GM12878 (cell line): Measurements from ENCODE around the gene HAPSTR1. TPM values are rescaled to one million over a fixed set of nuclear protein-coding genes. Genes with fewer than 3 reads are reported as not detected.

Source experiments
- ATF2 ChIP-seq: IDR thresholded peaks from 2 replicates; pipeline ENCODE4 v1.6.1; 2012; ENCODE audit warnings: low read length, inconsistent platforms
- BRCA1 ChIP-seq: IDR thresholded peaks from 2 replicates; pipeline ENCODE4 v1.6.1; 2011; ENCODE audit warnings: low read depth, low read length, improper control_type of control experiment
- EP300 ChIP-seq, 2 experiments: fragments of 150-350 bp in 1 of 2; IDR thresholded peaks; 2 replicates each; pipeline ENCODE4 v1.6.1; 2011 to 2012; ENCODE audit warnings: low read depth in 2 of 2, low read length in 2 of 2, borderline replicate concordance in 1 of 2, improper control_type of control experiment in 1 of 2, inconsistent platforms in 1 of 2; ENCODE audit not compliant: control insufficient read depth in 1 of 2
- GABPA ChIP-seq: IDR thresholded peaks from 2 replicates; pipeline ENCODE4 v1.6.1; 2014; ENCODE audit warnings: antibody characterized with exemption, low read depth, mild to moderate bottlenecking, inconsistent platforms
- IKZF2 ChIP-seq, 2 experiments: fragments of 450-650 bp; IDR thresholded peaks; 2 replicates each; pipeline ENCODE4 v1.6.1; 2017; ENCODE audit warnings: mild to moderate bottlenecking in 2 of 2, moderate library complexity in 2 of 2
- MXI1 ChIP-seq: fragments of 150-350 bp; IDR thresholded peaks from 2 replicates; pipeline ENCODE4 v1.6.1; 2011; ENCODE audit warnings: low read depth, mild to moderate bottlenecking, inconsistent platforms, low read length, improper control_type of control experiment
- NFYA ChIP-seq: IDR thresholded peaks from 2 replicates; pipeline ENCODE4 v1.6.1; 2011; ENCODE audit warnings: low read depth, mild to moderate bottlenecking, low read length, improper control_type of control experiment, borderline replicate concordance
- NRF1 ChIP-seq: conservative IDR thresholded peaks from 2 replicates; pipeline ENCODE4 v1.6.1; 2011; ENCODE audit warnings: mild to moderate bottlenecking, low read depth, low read length, improper control_type of control experiment
- POU2F2 ChIP-seq: IDR thresholded peaks from 3 replicates; pipeline ENCODE4 v1.6.1; 2011; ENCODE audit warnings: low read depth, mild to moderate bottlenecking, low read length, borderline replicate concordance
- RUNX3 ChIP-seq: IDR thresholded peaks from 2 replicates; pipeline ENCODE4 v1.6.1; 2012; ENCODE audit warnings: low read length, inconsistent platforms
- SMARCA5 ChIP-seq: fragments of 450-650 bp; IDR thresholded peaks from 2 replicates; pipeline ENCODE4 v1.6.1; 2017; ENCODE audit warnings: mild to moderate bottlenecking
- TCF12 ChIP-seq: IDR thresholded peaks from 2 replicates; pipeline ENCODE4 v1.6.1; 2011; ENCODE audit warnings: low read depth, mild to moderate bottlenecking, low read length
- USF1 ChIP-seq: IDR thresholded peaks from 2 replicates; pipeline ENCODE4 v1.6.1; 2011; ENCODE audit warnings: borderline replicate concordance, low read depth, mild to moderate bottlenecking, moderate library complexity, mixed read lengths, low read length; ENCODE audit not compliant: insufficient read depth; ENCODE audit errors: extremely low read length
- polyA plus RNA-seq, 11 experiments: library from polyadenylated mRNA; depleted of rRNA in 4 of 11; unstranded in 6 of 11; stranded (reverse) in 5 of 11; fragments of >200 nt; fragmentation: Nextera tagmentation in 4 of 11; fragmentation: Illumina TruSeq in 1 of 11; extraction: Ambion mirVana in 4 of 11; extraction: Trizol in 1 of 11; gene quantifications; 1 replicate in 1 of 11; 2 replicates in 10 of 11; pipeline versions ENCODE4 v1.2.1 to v1.2.3, GENCODE V29; 2011 to 2016; ENCODE audit warnings: inconsistent platforms in 2 of 11, missing spikeins in 2 of 11, low read depth in 1 of 11
- total RNA-seq, 4 experiments: library from RNA; depleted of rRNA in 3 of 4; stranded (reverse); fragments of >200 nt in 3 of 4; fragmentation: Illumina TruSeq in 1 of 4; extraction: Trizol in 1 of 4; gene quantifications; 2 replicates each; pipeline versions ENCODE4 v1.2.1 to v1.2.3, GENCODE V29; 2013 to 2021
- TF ChIP-seq, protein P1 (sequence below): IDR thresholded peaks from 2 replicates; pipeline ENCODE4 v1.6.1; 2012; ENCODE audit warnings: mild to moderate bottlenecking, low read depth, low read length
- TF ChIP-seq, protein P2 (sequence below): fragments of 450-650 bp; IDR thresholded peaks from 2 replicates; pipeline ENCODE4 v1.6.1; 2017; ENCODE audit warnings: mild to moderate bottlenecking, moderate library complexity
- TF ChIP-seq, protein P3 (sequence below): IDR thresholded peaks from 2 replicates; pipeline ENCODE4 v1.6.1; 2011; ENCODE audit warnings: borderline replicate concordance, low read depth, mild to moderate bottlenecking, moderate library complexity, low read length; ENCODE audit not compliant: insufficient read depth, poor library complexity, severe bottlenecking

Gene HAPSTR1
- total and polyA plus RNA-seq, 10 of the 15 experiments (the other 5 are each of a cell fraction or from before 2014, with no cell fraction given): 8.7 to 52.5 (median 23.1) TPM

GRCh38 chr16:9090960-9091866 is at the start of gene HAPSTR1 (continued):
- TF ChIP-seq EP300 (IDR thresholded peaks at IDR 0.05; ENCODE audit: borderline replicate concordance in 1 of 2, control insufficient read depth in 1 of 2, low read depth in 2 of 2, low read length in 2 of 2) (no peak; a peak in 1 of 4 replicates), USF1 (peak; percentile 91), ATF2 (no peak), GABPA (no peak), BRCA1 (no peak), MXI1 (peak; percentile 24; the same call in 1 of the 2 replicates), TCF12 (peak; percentile 56; the same call in 1 of the 2 replicates), NFYA (peak; percentile 46; the same call in 1 of the 2 replicates), IKZF2 (IDR thresholded peaks at IDR 0.05) (no peak), POU2F2 (peak; percentile 93), NRF1 (peak; percentile 49), SMARCA5 (peak; percentile 27; the same call in 1 of the 2 replicates), RUNX3 (peak; percentile 81)
- TF ChIP-seq, protein P1, sequence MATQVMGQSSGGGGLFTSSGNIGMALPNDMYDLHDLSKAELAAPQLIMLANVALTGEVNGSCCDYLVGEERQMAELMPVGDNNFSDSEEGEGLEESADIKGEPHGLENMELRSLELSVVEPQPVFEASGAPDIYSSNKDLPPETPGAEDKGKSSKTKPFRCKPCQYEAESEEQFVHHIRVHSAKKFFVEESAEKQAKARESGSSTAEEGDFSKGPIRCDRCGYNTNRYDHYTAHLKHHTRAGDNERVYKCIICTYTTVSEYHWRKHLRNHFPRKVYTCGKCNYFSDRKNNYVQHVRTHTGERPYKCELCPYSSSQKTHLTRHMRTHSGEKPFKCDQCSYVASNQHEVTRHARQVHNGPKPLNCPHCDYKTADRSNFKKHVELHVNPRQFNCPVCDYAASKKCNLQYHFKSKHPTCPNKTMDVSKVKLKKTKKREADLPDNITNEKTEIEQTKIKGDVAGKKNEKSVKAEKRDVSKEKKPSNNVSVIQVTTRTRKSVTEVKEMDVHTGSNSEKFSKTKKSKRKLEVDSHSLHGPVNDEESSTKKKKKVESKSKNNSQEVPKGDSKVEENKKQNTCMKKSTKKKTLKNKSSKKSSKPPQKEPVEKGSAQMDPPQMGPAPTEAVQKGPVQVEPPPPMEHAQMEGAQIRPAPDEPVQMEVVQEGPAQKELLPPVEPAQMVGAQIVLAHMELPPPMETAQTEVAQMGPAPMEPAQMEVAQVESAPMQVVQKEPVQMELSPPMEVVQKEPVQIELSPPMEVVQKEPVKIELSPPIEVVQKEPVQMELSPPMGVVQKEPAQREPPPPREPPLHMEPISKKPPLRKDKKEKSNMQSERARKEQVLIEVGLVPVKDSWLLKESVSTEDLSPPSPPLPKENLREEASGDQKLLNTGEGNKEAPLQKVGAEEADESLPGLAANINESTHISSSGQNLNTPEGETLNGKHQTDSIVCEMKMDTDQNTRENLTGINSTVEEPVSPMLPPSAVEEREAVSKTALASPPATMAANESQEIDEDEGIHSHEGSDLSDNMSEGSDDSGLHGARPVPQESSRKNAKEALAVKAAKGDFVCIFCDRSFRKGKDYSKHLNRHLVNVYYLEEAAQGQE: 0 out of 2 replicates have a peak, but pooled peaks have one; percentile 43
- TF ChIP-seq, protein P2, sequence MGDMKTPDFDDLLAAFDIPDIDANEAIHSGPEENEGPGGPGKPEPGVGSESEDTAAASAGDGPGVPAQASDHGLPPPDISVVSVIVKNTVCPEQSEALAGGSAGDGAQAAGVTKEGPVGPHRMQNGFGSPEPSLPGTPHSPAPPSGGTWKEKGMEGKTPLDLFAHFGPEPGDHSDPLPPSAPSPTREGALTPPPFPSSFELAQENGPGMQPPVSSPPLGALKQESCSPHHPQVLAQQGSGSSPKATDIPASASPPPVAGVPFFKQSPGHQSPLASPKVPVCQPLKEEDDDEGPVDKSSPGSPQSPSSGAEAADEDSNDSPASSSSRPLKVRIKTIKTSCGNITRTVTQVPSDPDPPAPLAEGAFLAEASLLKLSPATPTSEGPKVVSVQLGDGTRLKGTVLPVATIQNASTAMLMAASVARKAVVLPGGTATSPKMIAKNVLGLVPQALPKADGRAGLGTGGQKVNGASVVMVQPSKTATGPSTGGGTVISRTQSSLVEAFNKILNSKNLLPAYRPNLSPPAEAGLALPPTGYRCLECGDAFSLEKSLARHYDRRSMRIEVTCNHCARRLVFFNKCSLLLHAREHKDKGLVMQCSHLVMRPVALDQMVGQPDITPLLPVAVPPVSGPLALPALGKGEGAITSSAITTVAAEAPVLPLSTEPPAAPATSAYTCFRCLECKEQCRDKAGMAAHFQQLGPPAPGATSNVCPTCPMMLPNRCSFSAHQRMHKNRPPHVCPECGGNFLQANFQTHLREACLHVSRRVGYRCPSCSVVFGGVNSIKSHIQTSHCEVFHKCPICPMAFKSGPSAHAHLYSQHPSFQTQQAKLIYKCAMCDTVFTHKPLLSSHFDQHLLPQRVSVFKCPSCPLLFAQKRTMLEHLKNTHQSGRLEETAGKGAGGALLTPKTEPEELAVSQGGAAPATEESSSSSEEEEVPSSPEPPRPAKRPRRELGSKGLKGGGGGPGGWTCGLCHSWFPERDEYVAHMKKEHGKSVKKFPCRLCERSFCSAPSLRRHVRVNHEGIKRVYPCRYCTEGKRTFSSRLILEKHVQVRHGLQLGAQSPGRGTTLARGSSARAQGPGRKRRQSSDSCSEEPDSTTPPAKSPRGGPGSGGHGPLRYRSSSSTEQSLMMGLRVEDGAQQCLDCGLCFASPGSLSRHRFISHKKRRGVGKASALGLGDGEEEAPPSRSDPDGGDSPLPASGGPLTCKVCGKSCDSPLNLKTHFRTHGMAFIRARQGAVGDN: peak; percentile 68
- TF ChIP-seq, protein P3, sequence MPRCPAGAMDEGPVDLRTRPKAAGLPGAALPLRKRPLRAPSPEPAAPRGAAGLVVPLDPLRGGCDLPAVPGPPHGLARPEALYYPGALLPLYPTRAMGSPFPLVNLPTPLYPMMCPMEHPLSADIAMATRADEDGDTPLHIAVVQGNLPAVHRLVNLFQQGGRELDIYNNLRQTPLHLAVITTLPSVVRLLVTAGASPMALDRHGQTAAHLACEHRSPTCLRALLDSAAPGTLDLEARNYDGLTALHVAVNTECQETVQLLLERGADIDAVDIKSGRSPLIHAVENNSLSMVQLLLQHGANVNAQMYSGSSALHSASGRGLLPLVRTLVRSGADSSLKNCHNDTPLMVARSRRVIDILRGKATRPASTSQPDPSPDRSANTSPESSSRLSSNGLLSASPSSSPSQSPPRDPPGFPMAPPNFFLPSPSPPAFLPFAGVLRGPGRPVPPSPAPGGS: no peak
